MCF 10A (cell line): Measurements from ENCODE around the gene BAZ1B. TPM values are rescaled to one million over a fixed set of nuclear protein-coding genes. Genes with fewer than 3 reads are reported as not detected.

Experiments used
- BruUV-seq: library from RNA; stranded (reverse); fragments of 400-500 nt; replicated peaks from 2 replicates; lab custom pipeline; 2021; lab: Mats Ljungman, UMichigan
- CTCF ChIA-PET: fragments of 300-600 bp; sonication (Branson Sonifier 250); formaldehyde crosslinking; extraction: SDS; loops from one replicate; lab custom pipeline; 2021; ENCODE audit warnings: antibody characterized with exemption, inconsistent platforms; lab: Yijun Ruan, JAX
- POLR2A ChIA-PET: fragments of 300-600, 350-650 bp; sonication (Branson Sonifier 250); formaldehyde crosslinking; extraction: SDS; loops from one replicate; lab custom pipeline; 2020; ENCODE audit warnings: antibody characterized with exemption, inconsistent platforms; lab: Yijun Ruan, JAX
- DNase-seq: peaks from one replicate; pipeline ENCODE4 v3.0.0-alpha.2; 2018; ENCODE audit not compliant: unreplicated experiment
- H3K27ac Mint-ChIP-seq: one replicate; pipeline ENCODE4 v1.8.0; 2022; ENCODE audit warnings: mild to moderate bottlenecking, low read depth, mixed read lengths; ENCODE audit not compliant: unreplicated experiment
- H3K27me3 Mint-ChIP-seq: one replicate; pipeline ENCODE4 v1.8.0; 2022; ENCODE audit warnings: mixed read lengths; ENCODE audit not compliant: insufficient read depth, unreplicated experiment
- H3K36me3 Mint-ChIP-seq: one replicate; pipeline ENCODE4 v1.8.0; 2022; ENCODE audit warnings: mild to moderate bottlenecking, moderate library complexity, mixed read lengths; ENCODE audit not compliant: insufficient read depth, unreplicated experiment
- H3K4me1 Mint-ChIP-seq: one replicate; pipeline ENCODE4 v1.8.0; 2022; ENCODE audit warnings: mixed read lengths; ENCODE audit not compliant: insufficient read depth, unreplicated experiment
- H3K4me3 Mint-ChIP-seq: one replicate; pipeline ENCODE4 v1.8.0; 2022; ENCODE audit warnings: mild to moderate bottlenecking, moderate library complexity, mixed read lengths; ENCODE audit not compliant: unreplicated experiment
- H3K9me3 Mint-ChIP-seq: one replicate; pipeline ENCODE4 v1.8.0; 2022; ENCODE audit warnings: mixed read lengths; ENCODE audit not compliant: unreplicated experiment
- intact Hi-C: fragments of 100-400 bp; cut with micrococcal nuclease; formaldehyde crosslinking; loops from 2 replicates; pipeline ENCODE4 v1.14.1; 2022
- total RNA-seq: library from RNA; stranded (reverse); gene quantifications from 2 replicates; pipeline ENCODE4 v1.2.3, GENCODE V29; 2022
- TF ChIP-seq, protein P1 (sequence below): fragments of 200-600 bp; IDR thresholded peaks from one replicate; pipeline ENCODE4 v1.8.0; 2022; ENCODE audit warnings: antibody characterized with exemption, mild to moderate bottlenecking; ENCODE audit not compliant: unreplicated experiment

Gene BAZ1B
- total RNA-seq, 1 experiment from 2014 or later, result 86.7 TPM

DNA sequence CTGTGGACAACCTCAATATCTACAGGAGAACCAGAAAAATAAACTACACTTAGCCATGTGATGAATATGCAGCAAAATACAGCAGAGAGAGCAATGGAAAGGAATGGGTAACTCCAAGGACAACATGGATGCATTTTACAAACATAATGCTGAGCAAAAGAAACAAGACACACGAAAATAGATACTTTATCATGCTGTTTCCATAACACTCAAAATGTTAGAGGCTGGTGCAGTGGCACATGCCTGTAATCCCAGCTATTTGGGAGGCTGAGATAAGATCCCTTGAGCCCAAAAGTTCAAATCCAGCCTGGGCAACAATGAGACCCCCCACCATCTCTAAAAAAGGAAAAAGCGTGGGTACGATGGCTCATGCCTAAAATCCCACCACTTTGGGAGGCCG lies 27.1 kb upstream of the BAZ1B start:
- ChIA-PET CTCF (interaction anchor here (0.6 to 1.6 kb wide), 3 partner anchors 10 to 58 kb away, joined by 3 to 4 read pairs (median 4); no protein-coding TSS in a partner anchor), POLR2A (interaction anchor here (1.2 to 1.5 kb wide), 3 partner anchors 10 to 27 kb away, joined by 3 to 6 read pairs (median 3); partner anchors contain the start of gene BAZ1B)
- peaks cover 75% of the 10 kb centered on the region for H3K36me3 Mint-ChIP-seq
- no peaks in the 10 kb centered on the region for H3K27me3 Mint-ChIP-seq
- no TSS peak for BruUV-seq
- TF ChIP-seq, protein P1, sequence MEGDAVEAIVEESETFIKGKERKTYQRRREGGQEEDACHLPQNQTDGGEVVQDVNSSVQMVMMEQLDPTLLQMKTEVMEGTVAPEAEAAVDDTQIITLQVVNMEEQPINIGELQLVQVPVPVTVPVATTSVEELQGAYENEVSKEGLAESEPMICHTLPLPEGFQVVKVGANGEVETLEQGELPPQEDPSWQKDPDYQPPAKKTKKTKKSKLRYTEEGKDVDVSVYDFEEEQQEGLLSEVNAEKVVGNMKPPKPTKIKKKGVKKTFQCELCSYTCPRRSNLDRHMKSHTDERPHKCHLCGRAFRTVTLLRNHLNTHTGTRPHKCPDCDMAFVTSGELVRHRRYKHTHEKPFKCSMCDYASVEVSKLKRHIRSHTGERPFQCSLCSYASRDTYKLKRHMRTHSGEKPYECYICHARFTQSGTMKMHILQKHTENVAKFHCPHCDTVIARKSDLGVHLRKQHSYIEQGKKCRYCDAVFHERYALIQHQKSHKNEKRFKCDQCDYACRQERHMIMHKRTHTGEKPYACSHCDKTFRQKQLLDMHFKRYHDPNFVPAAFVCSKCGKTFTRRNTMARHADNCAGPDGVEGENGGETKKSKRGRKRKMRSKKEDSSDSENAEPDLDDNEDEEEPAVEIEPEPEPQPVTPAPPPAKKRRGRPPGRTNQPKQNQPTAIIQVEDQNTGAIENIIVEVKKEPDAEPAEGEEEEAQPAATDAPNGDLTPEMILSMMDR, result no peak
- intact Hi-C loops, result no loop called here
- H3K4me3 Mint-ChIP-seq, result no peak overlapping the region
- H3K9me3 Mint-ChIP-seq, result no peaks in the 10 kb centered on the region
- peak overlapping the region; percentile 46 for H3K27ac Mint-ChIP-seq
- H3K4me1 Mint-ChIP-seq, result peaks cover under 1% of the 10 kb centered on the region
- DNase-seq, result no peak

DNA sequence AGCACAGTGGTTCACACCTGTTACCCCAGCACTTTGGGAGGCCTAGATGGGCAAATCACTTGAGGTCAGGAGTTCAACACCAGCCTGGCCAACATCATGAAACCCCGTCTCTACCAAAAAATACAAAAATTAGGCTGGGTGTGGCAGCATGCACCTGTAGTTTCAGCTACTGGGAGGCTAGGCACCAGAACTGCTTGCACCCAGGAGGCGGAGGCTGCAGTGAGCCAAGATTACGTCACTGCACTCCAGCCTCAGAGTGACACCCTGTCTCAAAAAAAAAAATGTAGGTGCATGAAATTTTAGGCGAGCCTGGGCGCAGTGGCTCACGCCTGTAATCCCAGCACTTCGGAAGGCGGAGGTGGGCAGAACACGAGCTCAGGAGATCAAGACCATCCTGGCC lies 25.7 kb upstream of the BAZ1B start:
- Mint-ChIP-seq H3K27ac (no peak overlapping the region), H3K36me3 (peaks cover 76% of the 10 kb centered on the region), H3K9me3 (no peaks in the 10 kb centered on the region), H3K4me3 (no peak overlapping the region), H3K27me3 (no peaks in the 10 kb centered on the region), H3K4me1 (no peaks in the 10 kb centered on the region)
- intact Hi-C loops, result no loop called here
- TF ChIP-seq, protein P1, result no peak
- POLR2A ChIA-PET, result interaction anchor here (0.6 to 1.7 kb wide), 2 partner anchors 8 to 484 kb away, joined by 3 to 5 read pairs; no protein-coding TSS in a partner anchor
- CTCF ChIA-PET, result interaction anchor here (0.8 to 1.2 kb wide), 2 partner anchors 25 to 27 kb away, joined by 3 read pairs; no protein-coding TSS in a partner anchor
- DNase-seq, result no peak
- BruUV-seq, result no TSS peak

DNA sequence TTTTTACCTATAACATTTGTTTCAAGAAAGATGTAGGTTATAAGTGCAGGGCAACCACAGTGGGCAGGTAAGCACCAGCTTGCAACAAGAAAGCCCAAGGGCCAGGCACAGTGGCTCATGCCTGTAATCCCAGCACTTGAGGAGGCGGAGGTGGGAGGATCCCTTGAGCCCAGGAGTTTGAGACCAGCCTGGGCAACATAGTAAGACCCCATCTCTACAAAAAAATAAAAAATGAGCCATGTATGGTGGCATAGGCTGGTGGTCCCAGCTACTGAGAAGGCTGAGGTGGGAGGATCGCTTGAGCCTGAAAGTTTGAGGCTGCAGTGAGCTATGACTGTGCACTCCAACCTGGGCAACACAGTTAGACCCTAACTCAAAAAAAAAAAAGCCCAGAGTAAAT lies 22.6 kb upstream of the BAZ1B start:
- POLR2A ChIA-PET, result no interaction called here
- intact Hi-C loops, result no loop called here
- CTCF ChIA-PET, result no interaction called here
- TF ChIP-seq, protein P1, result no peak
- no peaks in the 10 kb centered on the region for H3K27me3 Mint-ChIP-seq
- no TSS peak for BruUV-seq
- no peak for DNase-seq
- H3K9me3 Mint-ChIP-seq, result no peaks in the 10 kb centered on the region
- H3K4me3 Mint-ChIP-seq, result no peak overlapping the region
- no peaks in the 10 kb centered on the region for H3K4me1 Mint-ChIP-seq
- peaks cover 79% of the 10 kb centered on the region for H3K36me3 Mint-ChIP-seq
- H3K27ac Mint-ChIP-seq, result no peak overlapping the region

DNA sequence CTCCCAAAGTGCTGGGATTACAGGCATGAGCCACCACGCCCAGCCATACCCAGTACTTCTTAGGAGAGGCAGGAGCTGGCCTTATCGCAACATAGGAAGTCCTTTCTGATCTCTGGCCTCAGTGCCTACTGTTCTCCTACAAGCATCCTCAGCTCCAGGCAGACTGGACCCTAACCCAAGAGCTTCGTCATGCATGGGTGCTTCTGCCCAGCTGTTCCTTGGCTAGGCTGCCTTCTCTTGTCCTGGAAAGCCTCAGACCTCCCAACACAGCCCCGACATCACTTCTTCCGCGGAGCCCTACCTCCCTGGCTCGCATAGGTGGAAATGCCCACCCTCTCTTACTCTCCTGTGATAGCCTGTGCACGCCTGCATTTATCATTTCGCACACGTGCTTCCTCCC lies 19.6 kb upstream of the BAZ1B start:
- ChIA-PET POLR2A (interaction anchor here (0.5 kb wide), 1 partner anchor 127 kb away, joined by 3 read pairs; no protein-coding TSS in a partner anchor), CTCF (no interaction called here)
- intact Hi-C loops, result no loop called here
- Mint-ChIP-seq H3K27me3 (no peaks in the 10 kb centered on the region), H3K4me1 (no peaks in the 10 kb centered on the region), H3K9me3 (no peaks in the 10 kb centered on the region), H3K27ac (no peak overlapping the region), H3K4me3 (no peak overlapping the region), H3K36me3 (peaks cover 88% of the 10 kb centered on the region)
- DNase-seq, result no peak
- TF ChIP-seq, protein P1, result no peak
- no TSS peak for BruUV-seq
